Ishikawa (cell line): Measurements from ENCODE around the gene ASPN.

Experiments used
- CEBPB ChIP-seq: IDR thresholded peaks from 2 replicates; pipeline ENCODE4 v1.6.1; 2012
- CREB1 ChIP-seq: IDR thresholded peaks from 2 replicates; pipeline ENCODE4 v1.6.1; 2012; ENCODE audit warnings: low read depth
- EGR1 ChIP-seq: IDR thresholded peaks from 2 replicates; pipeline ENCODE4 v1.6.1; 2012
- EP300 ChIP-seq: IDR thresholded peaks from 2 replicates; pipeline ENCODE4 v1.6.1; 2012; ENCODE audit warnings: borderline replicate concordance
- FOXM1 ChIP-seq: IDR thresholded peaks from 2 replicates; pipeline ENCODE4 v1.6.1; 2012; ENCODE audit warnings: low read depth, borderline replicate concordance
- NFIC ChIP-seq: IDR thresholded peaks from 2 replicates; pipeline ENCODE4 v1.6.1; 2012
- RAD21 ChIP-seq: IDR thresholded peaks from 2 replicates; pipeline ENCODE4 v1.6.1; 2012; ENCODE audit warnings: low read depth
- TAF1 ChIP-seq: IDR thresholded peaks from 2 replicates; pipeline ENCODE4 v1.6.1; 2012; ENCODE audit warnings: low read depth, mild to moderate bottlenecking
- TCF12 ChIP-seq: IDR thresholded peaks from 2 replicates; pipeline ENCODE4 v1.6.1; 2012; ENCODE audit warnings: low read depth
- TEAD4 ChIP-seq: IDR thresholded peaks from 2 replicates; pipeline ENCODE4 v1.6.1; 2012
- YY1 ChIP-seq: IDR thresholded peaks from 2 replicates; pipeline ENCODE4 v1.6.1; 2012; ENCODE audit warnings: low read depth
- ZBTB7A ChIP-seq: IDR thresholded peaks from 2 replicates; pipeline ENCODE4 v1.6.1; 2012; ENCODE audit warnings: low read depth
- TF ChIP-seq, protein P1 (sequence below): IDR thresholded peaks from 2 replicates; pipeline ENCODE4 v1.6.1; 2012
- TF ChIP-seq, protein P2 (sequence below): IDR thresholded peaks from 2 replicates; pipeline ENCODE4 v1.6.1; 2012
- TF ChIP-seq, protein P3 (sequence below): IDR thresholded peaks from 2 replicates; pipeline ENCODE4 v1.6.1; 2012; ENCODE audit warnings: low read depth, mild to moderate bottlenecking

Gene ASPN

DNA sequence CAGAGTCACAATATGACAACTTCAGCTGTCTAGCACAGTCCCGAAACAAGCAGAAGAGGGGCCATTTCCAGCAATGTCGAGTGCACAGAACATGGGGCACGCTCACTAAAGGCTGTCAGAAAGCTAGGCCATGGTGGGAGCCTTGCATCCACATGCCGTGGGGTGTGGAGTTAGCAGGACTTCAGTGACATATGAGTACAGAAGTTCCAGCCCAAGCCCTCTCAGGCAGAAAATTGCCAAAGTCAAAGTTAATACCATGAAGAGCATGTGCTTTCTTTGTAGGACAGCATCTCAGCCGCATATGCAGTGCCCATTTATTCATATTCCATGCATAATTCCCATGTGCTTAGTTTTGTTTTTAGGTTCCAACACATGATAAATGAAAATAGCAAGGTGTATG lies 26.7 kb upstream of the ASPN start:
- no peak for TF ChIP-seq FOXM1
- TF ChIP-seq ZBTB7A: no peak
- no peak for TF ChIP-seq TCF12
- TF ChIP-seq CREB1: no peak
- no peak for TF ChIP-seq CEBPB
- TF ChIP-seq, protein P1, sequence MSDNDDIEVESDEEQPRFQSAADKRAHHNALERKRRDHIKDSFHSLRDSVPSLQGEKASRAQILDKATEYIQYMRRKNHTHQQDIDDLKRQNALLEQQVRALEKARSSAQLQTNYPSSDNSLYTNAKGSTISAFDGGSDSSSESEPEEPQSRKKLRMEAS: no peak
- no peak for TF ChIP-seq RAD21
- no peak for TF ChIP-seq TAF1
- TF ChIP-seq, protein P2, sequence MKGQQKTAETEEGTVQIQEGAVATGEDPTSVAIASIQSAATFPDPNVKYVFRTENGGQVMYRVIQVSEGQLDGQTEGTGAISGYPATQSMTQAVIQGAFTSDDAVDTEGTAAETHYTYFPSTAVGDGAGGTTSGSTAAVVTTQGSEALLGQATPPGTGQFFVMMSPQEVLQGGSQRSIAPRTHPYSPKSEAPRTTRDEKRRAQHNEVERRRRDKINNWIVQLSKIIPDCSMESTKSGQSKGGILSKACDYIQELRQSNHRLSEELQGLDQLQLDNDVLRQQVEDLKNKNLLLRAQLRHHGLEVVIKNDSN: no peak
- TF ChIP-seq EGR1: no peak
- TF ChIP-seq TEAD4: no peak
- TF ChIP-seq, protein P3, sequence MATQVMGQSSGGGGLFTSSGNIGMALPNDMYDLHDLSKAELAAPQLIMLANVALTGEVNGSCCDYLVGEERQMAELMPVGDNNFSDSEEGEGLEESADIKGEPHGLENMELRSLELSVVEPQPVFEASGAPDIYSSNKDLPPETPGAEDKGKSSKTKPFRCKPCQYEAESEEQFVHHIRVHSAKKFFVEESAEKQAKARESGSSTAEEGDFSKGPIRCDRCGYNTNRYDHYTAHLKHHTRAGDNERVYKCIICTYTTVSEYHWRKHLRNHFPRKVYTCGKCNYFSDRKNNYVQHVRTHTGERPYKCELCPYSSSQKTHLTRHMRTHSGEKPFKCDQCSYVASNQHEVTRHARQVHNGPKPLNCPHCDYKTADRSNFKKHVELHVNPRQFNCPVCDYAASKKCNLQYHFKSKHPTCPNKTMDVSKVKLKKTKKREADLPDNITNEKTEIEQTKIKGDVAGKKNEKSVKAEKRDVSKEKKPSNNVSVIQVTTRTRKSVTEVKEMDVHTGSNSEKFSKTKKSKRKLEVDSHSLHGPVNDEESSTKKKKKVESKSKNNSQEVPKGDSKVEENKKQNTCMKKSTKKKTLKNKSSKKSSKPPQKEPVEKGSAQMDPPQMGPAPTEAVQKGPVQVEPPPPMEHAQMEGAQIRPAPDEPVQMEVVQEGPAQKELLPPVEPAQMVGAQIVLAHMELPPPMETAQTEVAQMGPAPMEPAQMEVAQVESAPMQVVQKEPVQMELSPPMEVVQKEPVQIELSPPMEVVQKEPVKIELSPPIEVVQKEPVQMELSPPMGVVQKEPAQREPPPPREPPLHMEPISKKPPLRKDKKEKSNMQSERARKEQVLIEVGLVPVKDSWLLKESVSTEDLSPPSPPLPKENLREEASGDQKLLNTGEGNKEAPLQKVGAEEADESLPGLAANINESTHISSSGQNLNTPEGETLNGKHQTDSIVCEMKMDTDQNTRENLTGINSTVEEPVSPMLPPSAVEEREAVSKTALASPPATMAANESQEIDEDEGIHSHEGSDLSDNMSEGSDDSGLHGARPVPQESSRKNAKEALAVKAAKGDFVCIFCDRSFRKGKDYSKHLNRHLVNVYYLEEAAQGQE: no peak
- TF ChIP-seq EP300: no peak
- no peak for TF ChIP-seq YY1
- TF ChIP-seq NFIC: no peak

DNA sequence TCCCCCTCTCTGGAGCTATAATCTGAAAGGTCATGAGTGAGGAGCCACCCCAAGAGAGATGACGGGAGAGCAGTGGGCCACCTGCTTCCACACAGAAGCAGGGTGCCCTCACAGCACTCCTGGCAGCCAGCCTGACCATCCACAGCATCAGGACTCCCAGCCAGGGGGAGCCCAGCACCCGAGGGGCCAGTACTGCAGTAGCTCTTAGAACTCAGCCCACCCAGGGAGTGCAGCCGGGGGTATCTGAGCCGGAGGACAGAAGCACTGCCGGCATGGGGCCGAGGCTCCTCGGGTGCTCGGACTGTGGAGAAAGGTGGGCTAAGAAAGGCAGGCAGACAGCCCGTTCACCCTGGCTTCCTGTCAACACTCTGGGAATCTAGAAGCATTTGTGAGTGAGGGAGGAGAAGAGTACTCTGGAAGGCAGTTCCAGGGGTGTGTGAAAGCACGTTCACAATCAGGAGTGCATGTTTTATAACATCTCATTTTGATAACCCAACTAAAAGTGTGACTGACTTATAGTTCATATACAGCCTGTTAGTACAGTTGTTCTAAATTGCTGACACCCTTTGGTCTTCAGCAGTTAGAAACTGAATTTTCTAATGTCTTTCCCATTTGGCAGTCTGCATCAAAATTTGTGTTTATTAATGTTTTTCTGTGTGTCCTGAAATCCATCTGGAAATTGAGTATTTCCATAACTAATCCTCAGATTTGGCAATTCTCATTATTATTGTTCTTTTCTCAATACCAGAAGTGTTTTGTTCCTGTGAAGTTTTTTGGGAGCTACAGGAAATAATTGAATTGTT lies 25.9 kb upstream of the ASPN start:
- TF ChIP-seq FOXM1: no peak
- no peak for TF ChIP-seq EP300
- TF ChIP-seq TAF1: no peak
- TF ChIP-seq, protein P3: no peak
- no peak for TF ChIP-seq TCF12
- TF ChIP-seq EGR1: no peak
- TF ChIP-seq, protein P1: no peak
- no peak for TF ChIP-seq CEBPB
- no peak for TF ChIP-seq NFIC
- no peak for TF ChIP-seq RAD21
- TF ChIP-seq YY1: no peak

GRCh38 chr9:92507496-92507895 lies 25.2 kb upstream of the ASPN start:
- TF ChIP-seq ZBTB7A (no peak), YY1 (no peak), TEAD4 (no peak), NFIC (no peak), FOXM1 (no peak), CEBPB (no peak), TAF1 (no peak), EP300 (no peak), RAD21 (no peak), TCF12 (no peak), EGR1 (no peak), CREB1 (no peak)
- TF ChIP-seq, protein P3: no peak
- TF ChIP-seq, protein P2: no peak
- TF ChIP-seq, protein P1: no peak

GRCh38 chr9:92507005-92507404 lies 24.7 kb upstream of the ASPN start:
- TF ChIP-seq CREB1: no peak
- TF ChIP-seq, protein P2: no peak
- TF ChIP-seq, protein P3: no peak
- TF ChIP-seq TAF1: no peak
- TF ChIP-seq NFIC: no peak
- TF ChIP-seq EGR1: no peak
- TF ChIP-seq FOXM1: no peak
- TF ChIP-seq TEAD4: no peak
- no peak for TF ChIP-seq RAD21
- no peak for TF ChIP-seq ZBTB7A
- no peak for TF ChIP-seq YY1
- TF ChIP-seq EP300: no peak
- TF ChIP-seq CEBPB: no peak
- TF ChIP-seq TCF12: no peak
- TF ChIP-seq, protein P1: no peak
